ENCODE results near the gene KATNB1.

DNA sequence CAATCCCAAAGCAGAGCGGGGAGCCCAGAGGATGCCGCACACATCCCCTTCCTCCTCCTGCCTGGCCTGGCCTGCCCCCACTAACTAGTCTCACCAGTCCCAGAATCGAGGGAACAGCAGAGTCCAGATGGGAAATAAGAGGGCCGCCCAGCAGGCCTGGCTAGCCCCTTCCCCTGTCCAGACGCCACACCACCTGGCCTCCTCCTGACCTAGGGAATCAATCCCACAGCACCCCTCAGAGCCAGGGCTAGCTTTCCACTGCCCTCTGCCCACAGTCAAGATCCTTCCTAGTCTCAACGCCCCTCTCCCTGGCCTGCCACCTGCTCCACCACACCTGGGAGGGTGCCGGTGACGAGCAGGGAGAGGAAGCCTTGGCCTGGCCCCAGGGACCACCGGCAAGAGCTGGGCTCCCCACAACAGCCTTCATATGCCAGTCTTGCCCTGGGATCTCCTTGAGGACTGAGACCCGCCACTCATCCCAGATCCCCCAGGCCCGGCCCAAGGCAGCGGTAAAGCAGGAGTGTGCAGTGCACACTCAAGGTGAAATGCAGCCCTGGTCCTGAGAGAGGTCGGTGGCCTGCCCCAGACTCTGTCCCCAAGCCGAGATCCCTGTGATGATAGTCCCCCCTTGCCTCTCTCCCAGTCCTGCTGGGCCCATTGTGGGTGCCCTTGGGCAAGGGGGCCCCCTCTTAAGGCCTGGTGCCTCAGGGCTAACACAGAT is 27.9 kb downstream of the KATNB1 start:
- TF ChIP-seq, protein P1, sequence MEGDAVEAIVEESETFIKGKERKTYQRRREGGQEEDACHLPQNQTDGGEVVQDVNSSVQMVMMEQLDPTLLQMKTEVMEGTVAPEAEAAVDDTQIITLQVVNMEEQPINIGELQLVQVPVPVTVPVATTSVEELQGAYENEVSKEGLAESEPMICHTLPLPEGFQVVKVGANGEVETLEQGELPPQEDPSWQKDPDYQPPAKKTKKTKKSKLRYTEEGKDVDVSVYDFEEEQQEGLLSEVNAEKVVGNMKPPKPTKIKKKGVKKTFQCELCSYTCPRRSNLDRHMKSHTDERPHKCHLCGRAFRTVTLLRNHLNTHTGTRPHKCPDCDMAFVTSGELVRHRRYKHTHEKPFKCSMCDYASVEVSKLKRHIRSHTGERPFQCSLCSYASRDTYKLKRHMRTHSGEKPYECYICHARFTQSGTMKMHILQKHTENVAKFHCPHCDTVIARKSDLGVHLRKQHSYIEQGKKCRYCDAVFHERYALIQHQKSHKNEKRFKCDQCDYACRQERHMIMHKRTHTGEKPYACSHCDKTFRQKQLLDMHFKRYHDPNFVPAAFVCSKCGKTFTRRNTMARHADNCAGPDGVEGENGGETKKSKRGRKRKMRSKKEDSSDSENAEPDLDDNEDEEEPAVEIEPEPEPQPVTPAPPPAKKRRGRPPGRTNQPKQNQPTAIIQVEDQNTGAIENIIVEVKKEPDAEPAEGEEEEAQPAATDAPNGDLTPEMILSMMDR (IDR thresholded peaks at IDR 0.05): no peak
- no peak for TF ChIP-seq POLR2A (IDR thresholded peaks at IDR 0.05)

All from thyroid gland (tissue), 4 donors.